Ovary (tissue), 9 donors: ENCODE results near the gene C19orf53. TPM values are rescaled to one million over a fixed set of nuclear protein-coding genes. Genes with fewer than 3 reads are reported as not detected.

Source experiments
- DNase-seq, 5 donors: peaks; one replicate each; pipeline ENCODE4 v3.0.0-alpha.2; 2019 to 2020
- H3K27ac ChIP-seq, 2 donors: fragments of 200-600 bp; one replicate each; pipeline versions ENCODE4 v1.5.1 to v1.8.0; 2019 to 2022
- H3K27me3 ChIP-seq: fragments of 200-600 bp; one replicate; pipeline ENCODE4 v1.8.0; 2022
- H3K36me3 ChIP-seq: fragments of 200-600 bp; sonication (generic); one replicate; pipeline ENCODE4 v1.5.1; 2019
- H3K4me1 ChIP-seq: one replicate; pipeline ENCODE4 v1.8.1; 2013; ENCODE audit warnings: mild to moderate bottlenecking, moderate library complexity; ENCODE audit not compliant: insufficient read depth
- H3K4me3 ChIP-seq: fragments of 200-600 bp; sonication (generic); one replicate; pipeline ENCODE4 v1.5.1; 2017
- H3K9me3 ChIP-seq, 2 donors: fragments of 200-600 bp in 1 of 2; sonication (generic) in 1 of 2; one replicate each; pipeline versions ENCODE4 v1.5.1 to v1.8.1; 2013 to 2019; ENCODE audit warnings: mild to moderate bottlenecking in 1 of 2, moderate library complexity in 1 of 2
- CTCF ChIP-seq, 3 donors: fragments of 450-650 bp in 2 of 3; fragments of 200-600 bp in 1 of 3; IDR thresholded peaks; one replicate each; pipeline versions ENCODE4 v1.5.1 to v1.8.0; 2016 to 2022; ENCODE audit warnings: antibody characterized with exemption in 3 of 3, mild to moderate bottlenecking in 1 of 3
- EP300 ChIP-seq: sonication (generic); formaldehyde crosslinking; IDR thresholded peaks from one replicate; pipeline ENCODE4 v1.6.1; 2017; ENCODE audit warnings: antibody characterized with exemption
- POLR2A ChIP-seq: fragments of 450-650 bp; IDR thresholded peaks from one replicate; pipeline ENCODE4 v1.6.1; 2017; ENCODE audit warnings: antibody characterized with exemption, mild to moderate bottlenecking, moderate library complexity
- WGBS, 3 donors: extraction: QIAGEN DNeasy Blood & Tissue Kit in 1 of 3; methylation state at CpG; one replicate each; pipeline versions ENCODE4 v1.1.5 to v1.1.7; 2013 to 2017; 5-methylcytosine and 5-hydroxymethylcytosine counted together
- intact Hi-C, 4 donors: fragments of 100-400 bp; cut with DNase I; formaldehyde crosslinking; loops; one replicate each; pipeline versions ENCODE4 v1.11.0 to v1.15.1; 2022 to 2023
- polyA plus RNA-seq, 2 donors: library from polyadenylated mRNA; stranded (reverse); fragments of 200-250 nt in 1 of 2; fragments of 350-450 nt in 1 of 2; fragmentation: Illumina TruSeq in 1 of 2; extraction: RNeasy Lipid Tissue Mini Kit (QIAGEN cat#74804) in 1 of 2; gene quantifications; one replicate each; pipeline ENCODE4 v1.2.3, GENCODE V29; 2013 to 2014
- small RNA-seq: library from RNA; depleted of rRNA; stranded (forward); fragments of <200 nt; gene quantifications from one replicate; pipeline ENCODE3, GENCODE V24; 2016
- total RNA-seq, 7 donors: library from RNA; depleted of rRNA in 2 of 7; stranded (reverse); fragments of >200 nt in 2 of 7; fragmentation: NEBNext Ultra II Directional in 3 of 7; extraction: Animal tissue kit (Norgen Biotek cat#: 25700) in 3 of 7; gene quantifications; one replicate each; pipeline versions ENCODE4 v1.1.0 to v1.2.4, GENCODE V29; 2016 to 2023
- donor health status: DM: no; HTN: no; CAD: no; lungs with moderate emphysema.
- donor health status: DM: no; HTN: no; CAD: no.
- donor health status: Bipolar disorder and iron deficiency.
- donor health status: DM: yes; HTN: yes; CAD: no.
- donor health status: DM: no; HTN: no; CAD: no.
- donor health status: DM: yes; HTN: yes; CAD: no.

Gene C19orf53
- total and polyA plus RNA-seq, 9 donors: 62.5 to 298 (median 91.3) TPM

GRCh38 chr19:13825489-13826441, 51.5 kb downstream of the C19orf53 start:
- 85 to 87% (median 86%) methylated on average over 23 to 30 of the region's 30 CpGs for WGBS, 3 donors
- TF ChIP-seq EP300 (no peak), POLR2A (no peak), CTCF (IDR thresholded peaks at IDR 0.05) (no peak)
- no peaks in the 10 kb centered on the region for H3K9me3 ChIP-seq
- no peaks in the 10 kb centered on the region for H3K27me3 ChIP-seq
- H3K27ac ChIP-seq: no peak overlapping the region
- H3K4me1 ChIP-seq: no peaks in the 10 kb centered on the region
- DNase-seq: peak in 1 of 5 donors; percentile 42
- peaks cover 3% of the 10 kb centered on the region for H3K36me3 ChIP-seq
- no peak overlapping the region for H3K4me3 ChIP-seq
- intact Hi-C loops: no loop called here

- Histone ChIP-seq H3K27me3 (no peaks in the 10 kb centered on the region), H3K9me3 (no peaks in the 10 kb centered on the region), H3K27ac (no peak overlapping the region), H3K4me3 (no peak overlapping the region), H3K36me3 (peaks cover 3% of the 10 kb centered on the region), H3K4me1 (no peaks in the 10 kb centered on the region)
- TF ChIP-seq EP300 (no peak), POLR2A (no peak)
- intact Hi-C loops: no loop called here
- 92 to 95% (median 94%) methylated on average over 9 of the region's 9 CpGs for WGBS, 3 donors
- no peak for DNase-seq
Measured at GRCh38 chr19:13826652-13827235, 52.5 kb downstream of the C19orf53 start.

GRCh38 chr19:13827656-13828055, 53.4 kb downstream of the C19orf53 start:
- Histone ChIP-seq H3K27me3 (no peaks in the 10 kb centered on the region), H3K4me3 (no peak overlapping the region), H3K27ac (no peak overlapping the region), H3K4me1 (no peaks in the 10 kb centered on the region), H3K9me3 (no peaks in the 10 kb centered on the region), H3K36me3 (peaks cover 3% of the 10 kb centered on the region)
- TF ChIP-seq POLR2A: no peak
- TF ChIP-seq CTCF (IDR thresholded peaks at IDR 0.05): no peak
- TF ChIP-seq EP300: no peak
- intact Hi-C loops: no loop called here
- 69 to 76% (median 73%) methylated on average over 4 of the region's 4 CpGs for WGBS, 3 donors
- DNase-seq: no peak

Small RNA genes lying within 50 kb of the gene (small RNA-seq; reads per million reads assigned to genes)
- gene RN7SL619P: not detected

Other genes starting within 250 kb of the C19orf53 start
- 10 to 100 TPM; 27.5 to 52.6 (median 43.1) TPM for gene MRI1, start 9.9 kb upstream of the C19orf53 start, total RNA-seq
- gene MRI1, start 9.9 kb upstream of the C19orf53 start, polyA plus RNA-seq: 10 to 100 TPM; 13.9 to 34.2 TPM
- 1 to 10 TPM; 2.6 to 7.9 (median 4.6) TPM for gene ZSWIM4, start 21.0 kb downstream of the C19orf53 start, total RNA-seq
- gene ZSWIM4, start 21.0 kb downstream of the C19orf53 start, polyA plus RNA-seq: 1 to 10 TPM; 1.2 to 3.8 TPM
- 1 to 10 TPM in 3 of 7 donors, under 1 TPM in 1, not detected in 3; 0.98 to 2.4 (median 1.3) TPM for gene NANOS3, start 102.7 kb downstream of the C19orf53 start, total RNA-seq
- gene NANOS3, start 102.7 kb downstream of the C19orf53 start, polyA plus RNA-seq: under 1 TPM in 1 of 2 donors, not detected in 1; 0.30 TPM
- gene BRME1, start 131.7 kb downstream of the C19orf53 start, total RNA-seq: 1 to 10 TPM; 1.3 to 3.7 (median 2.3) TPM
- gene BRME1, start 131.7 kb downstream of the C19orf53 start, polyA plus RNA-seq: 1 to 10 TPM in 1 of 2 donors, under 1 TPM in 1; 0.57 to 2.8 TPM
- gene CC2D1A, start 131.7 kb downstream of the C19orf53 start, total RNA-seq: 10 to 100 TPM; 21.0 to 38.1 (median 29.7) TPM
- 10 to 100 TPM; 13.1 to 24.1 TPM for gene CC2D1A, start 131.7 kb downstream of the C19orf53 start, polyA plus RNA-seq
- gene PODNL1, start 164.0 kb downstream of the C19orf53 start, total RNA-seq: 1 to 10 TPM in 5 of 7 donors, under 1 TPM in 2; 0.48 to 3.8 (median 1.4) TPM
- 1 to 10 TPM in 1 of 2 donors, under 1 TPM in 1; 0.63 to 3.7 TPM for gene PODNL1, start 164.0 kb downstream of the C19orf53 start, polyA plus RNA-seq
- 10 to 100 TPM; 11.1 to 28.0 (median 23.4) TPM for gene DCAF15, start 178.1 kb downstream of the C19orf53 start, total RNA-seq
- 10 to 100 TPM in 1 of 2 donors, 1 to 10 TPM in 1; 5.0 to 29.1 TPM for gene DCAF15, start 178.1 kb downstream of the C19orf53 start, polyA plus RNA-seq
- 10 to 100 TPM in 5 of 7 donors, 1 to 10 TPM in 2; 2.4 to 16.1 (median 14.7) TPM for gene RFX1, start 231.9 kb downstream of the C19orf53 start, total RNA-seq
- gene RFX1, start 231.9 kb downstream of the C19orf53 start, polyA plus RNA-seq: 1 to 10 TPM; 1.2 to 7.6 TPM